HG03520 (cell line): ENCODE results near the gene PITPNM1.

ENCODE experiments used
- ATAC-seq: cut with Tn5 transposase; IDR thresholded peaks from one replicate; pipeline ENCODE4 v1.9.1; 2021; ENCODE audit warnings: mild to moderate bottlenecking, moderate library complexity; ENCODE audit not compliant: unreplicated experiment

The PITPNM1 gene

DNA sequence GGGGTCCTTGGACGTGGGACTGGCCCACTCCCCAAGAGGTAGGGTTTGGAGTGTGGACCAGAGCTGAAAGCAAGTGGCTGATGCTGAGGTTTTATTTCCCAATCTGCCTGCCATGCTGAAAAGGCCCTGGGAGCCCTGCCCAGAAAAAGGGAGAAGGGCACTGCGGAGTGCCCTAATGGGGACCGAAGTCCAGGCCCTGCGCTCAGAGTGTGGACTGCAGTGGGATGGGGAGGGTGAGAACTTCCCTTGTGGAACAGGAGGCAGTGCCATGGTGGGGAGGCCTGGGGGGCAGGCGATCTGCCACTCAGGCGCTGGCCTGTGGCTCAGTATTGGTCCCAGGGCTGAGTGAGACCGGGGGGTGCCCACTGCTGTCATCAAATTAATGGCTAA lies 56.9 kb downstream of the PITPNM1 start:
- no peak for ATAC-seq

DNA sequence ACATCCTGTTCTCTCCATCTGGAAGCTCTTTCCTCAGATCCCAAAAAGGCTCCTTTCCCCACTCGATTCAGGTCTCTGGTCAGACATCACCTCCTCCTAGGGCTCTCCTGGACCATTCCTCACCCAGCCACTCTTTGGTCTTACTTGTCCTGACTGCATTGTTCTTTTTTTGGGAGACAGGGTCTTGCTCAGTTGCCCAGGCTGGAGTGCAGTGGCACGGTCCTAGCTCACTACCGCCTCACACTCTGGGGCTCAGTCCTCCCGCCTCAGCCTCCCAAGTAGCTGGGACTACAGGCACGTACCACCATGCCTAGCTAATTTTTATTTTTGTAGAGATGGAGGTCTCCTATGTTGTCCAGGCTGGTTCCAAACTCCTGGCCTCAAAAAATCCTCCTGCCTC lies 59.6 kb downstream of the PITPNM1 start:
- ATAC-seq = no peak

DNA sequence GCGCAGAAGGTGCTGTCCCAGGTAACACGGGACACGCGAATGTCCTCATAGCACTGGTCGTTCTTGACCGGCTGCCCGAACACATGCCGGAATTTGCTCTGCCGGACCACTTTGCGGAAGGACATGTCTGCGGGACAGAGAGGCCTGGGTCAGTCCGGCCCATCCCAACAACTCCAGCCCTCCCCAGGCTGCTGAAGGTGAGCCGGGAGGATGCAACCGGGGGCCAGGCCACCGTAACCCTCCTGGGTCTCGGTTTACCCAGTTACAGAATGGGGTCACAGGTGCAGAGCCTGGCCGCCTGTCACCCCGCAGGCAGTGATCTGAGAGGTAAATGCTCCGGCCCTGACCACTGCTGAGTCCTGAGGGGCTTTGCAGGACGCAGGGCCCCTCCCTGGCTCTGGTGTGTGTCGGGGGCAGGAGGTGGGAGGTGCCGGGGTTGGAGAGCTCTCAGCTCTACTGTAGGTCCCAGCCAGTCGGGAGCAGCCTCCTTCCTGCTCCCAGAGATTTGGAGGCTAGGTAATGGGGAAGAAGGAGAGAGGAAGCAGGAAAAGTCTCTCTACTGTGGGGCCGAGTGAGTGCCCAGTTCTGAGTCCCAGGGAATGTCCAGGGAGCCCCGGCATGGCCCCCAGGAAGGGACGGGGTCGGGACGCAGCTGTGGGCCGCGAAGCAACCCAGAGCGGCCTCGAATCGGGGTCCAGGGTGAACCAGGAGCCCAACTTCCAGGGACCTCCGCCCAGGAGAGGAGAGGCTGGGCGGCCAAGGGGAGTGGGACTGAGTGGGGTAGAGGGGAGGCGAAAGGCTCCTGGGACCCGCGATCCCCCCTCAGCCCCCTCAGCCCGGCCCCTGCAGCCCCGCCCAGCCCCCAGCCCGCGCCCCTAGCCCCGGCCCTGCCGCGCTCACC lies 62.4 kb downstream of the PITPNM1 start:
- no peak for ATAC-seq
